Prostate gland (tissue), 2 donors: ENCODE measurements around the gene RAB1A.

Experiments
- POLR2A ChIP-seq: fragments of 450-650 bp; IDR thresholded peaks from one replicate; pipeline ENCODE4 v1.6.1; 2016; ENCODE audit warnings: antibody characterized with exemption, mild to moderate bottlenecking
- POLR2AphosphoS5 ChIP-seq: sonication (generic); formaldehyde crosslinking; IDR thresholded peaks from one replicate; pipeline ENCODE4 v1.6.1; 2017; ENCODE audit warnings: antibody characterized with exemption
- TF ChIP-seq, protein P1 (sequence below), 4 experiments: fragments of 200-600 bp in 2 of 4; fragments of 450-650 bp in 2 of 4; sonication (generic) in 2 of 4; IDR thresholded peaks; 1 replicate in 3 of 4; 2 replicates in 1 of 4; pipeline ENCODE4 v1.5.1; 2016 to 2019; ENCODE audit warnings: antibody characterized with exemption in 4 of 4, mild to moderate bottlenecking in 2 of 4, moderate library complexity in 2 of 4

DNA sequence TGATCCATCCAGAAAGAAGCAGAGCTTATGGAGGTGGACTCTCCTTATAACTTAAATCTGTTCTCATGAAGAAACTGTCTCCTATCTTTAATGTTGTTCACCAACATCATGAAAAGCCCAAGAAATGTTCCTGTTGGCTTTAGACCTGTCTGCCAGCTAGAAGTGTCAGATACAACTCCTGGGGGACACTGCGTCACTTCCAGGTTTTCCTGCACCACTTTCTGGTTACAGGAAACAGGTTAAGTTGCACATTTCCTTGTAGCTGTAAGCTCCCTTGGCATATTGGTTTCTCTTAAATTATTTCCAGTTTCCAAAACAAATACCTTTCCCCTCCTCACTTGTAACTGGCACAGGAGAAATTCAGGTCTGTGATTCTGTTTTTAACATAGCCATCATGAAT lies 70.8 kb downstream of the RAB1A start:
- TF ChIP-seq, protein P1, sequence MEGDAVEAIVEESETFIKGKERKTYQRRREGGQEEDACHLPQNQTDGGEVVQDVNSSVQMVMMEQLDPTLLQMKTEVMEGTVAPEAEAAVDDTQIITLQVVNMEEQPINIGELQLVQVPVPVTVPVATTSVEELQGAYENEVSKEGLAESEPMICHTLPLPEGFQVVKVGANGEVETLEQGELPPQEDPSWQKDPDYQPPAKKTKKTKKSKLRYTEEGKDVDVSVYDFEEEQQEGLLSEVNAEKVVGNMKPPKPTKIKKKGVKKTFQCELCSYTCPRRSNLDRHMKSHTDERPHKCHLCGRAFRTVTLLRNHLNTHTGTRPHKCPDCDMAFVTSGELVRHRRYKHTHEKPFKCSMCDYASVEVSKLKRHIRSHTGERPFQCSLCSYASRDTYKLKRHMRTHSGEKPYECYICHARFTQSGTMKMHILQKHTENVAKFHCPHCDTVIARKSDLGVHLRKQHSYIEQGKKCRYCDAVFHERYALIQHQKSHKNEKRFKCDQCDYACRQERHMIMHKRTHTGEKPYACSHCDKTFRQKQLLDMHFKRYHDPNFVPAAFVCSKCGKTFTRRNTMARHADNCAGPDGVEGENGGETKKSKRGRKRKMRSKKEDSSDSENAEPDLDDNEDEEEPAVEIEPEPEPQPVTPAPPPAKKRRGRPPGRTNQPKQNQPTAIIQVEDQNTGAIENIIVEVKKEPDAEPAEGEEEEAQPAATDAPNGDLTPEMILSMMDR (IDR thresholded peaks at IDR 0.05) = no peak
- TF ChIP-seq POLR2AphosphoS5 (peak; percentile 30), POLR2A (no peak)
